GM12891 (cell line): ENCODE results near the gene SYNPO2.

Experiments used
- POLR2A ChIP-seq: IDR thresholded peaks from 2 replicates; pipeline ENCODE4 v1.6.1; 2011; ENCODE audit warnings: low read depth, low read length, control low read depth
- POLR2AphosphoS5 ChIP-seq: IDR thresholded peaks from 2 replicates; pipeline ENCODE4 v1.6.1; 2011; ENCODE audit warnings: low read depth, low read length, control low read depth
- SPI1 ChIP-seq: IDR thresholded peaks from 2 replicates; pipeline ENCODE4 v1.6.1; 2011; ENCODE audit warnings: low read depth, low read length, control low read depth
- TAF1 ChIP-seq: IDR thresholded peaks from 2 replicates; pipeline ENCODE4 v1.6.1; 2011; ENCODE audit warnings: low read depth, low read length, control low read depth

DNA sequence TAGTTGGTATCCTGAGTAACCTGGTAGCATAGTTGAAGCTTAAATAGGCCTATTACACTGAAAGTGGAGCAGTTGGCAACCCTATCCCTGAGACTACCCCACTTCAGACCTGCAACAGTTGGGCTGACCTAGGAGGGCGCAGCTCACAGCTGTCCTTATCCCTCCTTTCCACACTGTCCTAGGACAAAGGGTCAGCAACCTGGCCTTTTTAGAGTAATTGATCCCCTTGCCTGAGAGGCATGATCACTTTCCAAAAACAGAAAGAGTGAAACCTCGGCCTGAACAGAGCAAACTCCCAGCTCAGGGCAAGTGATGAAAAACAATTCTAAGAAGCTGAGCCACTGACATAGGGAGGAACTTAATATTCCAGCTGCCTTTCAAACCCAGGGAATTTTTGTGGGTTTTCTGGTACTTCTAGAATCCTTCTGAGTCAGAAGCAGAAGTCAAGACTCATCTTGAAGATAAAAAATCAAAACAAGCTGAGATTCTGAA lies 152.1 kb downstream of the SYNPO2 start:
- TF ChIP-seq POLR2A (no peak), POLR2AphosphoS5 (no peak), TAF1 (no peak), SPI1 (peak; percentile 21; the same call in 1 of the 2 replicates)
